HAP-1 (cell line): ENCODE data around the gene LAPTM5.
"Not testable (repeated sequence)": the region's sequence is repeated elsewhere in the genome, so short reads cannot be mapped to it uniquely, and the experiment has no call there.

Experiments
- DNase-seq, 2 experiments: peaks; one replicate each; pipeline ENCODE4 v3.0.0-alpha.2; 2016 to 2020; ENCODE audit warnings: low spot score in 2 of 2
- H3K27me3 ChIP-seq: fragments of 250-450 bp; sonication (Bioruptor Pico); 2 replicates; pipeline ENCODE4 v1.5.1; 2020; ENCODE audit warnings: low read depth, mild to moderate bottlenecking, moderate library complexity
- H3K36me3 ChIP-seq: fragments of 250-450 bp; sonication (Bioruptor Pico); replicated peaks from 2 replicates; pipeline ENCODE4 v1.5.1; 2020; ENCODE audit warnings: mild to moderate bottlenecking
- H3K4me1 ChIP-seq: fragments of 250-450 bp; sonication (Bioruptor Pico); 2 replicates; pipeline ENCODE4 v1.5.1; 2020; ENCODE audit warnings: mild to moderate bottlenecking
- H3K4me3 ChIP-seq: fragments of 250-450 bp; sonication (Bioruptor Pico); 2 replicates; pipeline ENCODE4 v1.5.1; 2020; ENCODE audit warnings: mild to moderate bottlenecking, moderate library complexity
- H3K9me3 ChIP-seq: fragments of 250-450 bp; sonication (Bioruptor Pico); 2 replicates; pipeline ENCODE4 v1.5.1; 2020; ENCODE audit warnings: mild to moderate bottlenecking, moderate library complexity
- in situ Hi-C: fragments of 300-500 bp; cut with MboI; formaldehyde crosslinking; loops from 3 replicates; pipeline ENCODE4 v1.14.3; 2020; ENCODE audit warnings: low sequenced_read_pairs, inconsistent platforms, mixed read lengths

LAPTM5 gene

GRCh38 chr1:30773722-30774358, 16.3 kb upstream of the LAPTM5 start:
- in situ Hi-C loops, result no loop called here
- no peak overlapping the region for H3K4me3 ChIP-seq
- H3K36me3 ChIP-seq, result no peaks in the 10 kb centered on the region
- H3K9me3 ChIP-seq, result no peaks in the 10 kb centered on the region
- DNase-seq, result no peak
- no peaks in the 10 kb centered on the region for H3K27me3 ChIP-seq
- H3K4me1 ChIP-seq, result no peaks in the 10 kb centered on the region

- Histone ChIP-seq H3K4me1 (no peaks in the 10 kb centered on the region), H3K36me3 (no peaks in the 10 kb centered on the region), H3K27me3 (no peaks in the 10 kb centered on the region), H3K9me3 (no peaks in the 10 kb centered on the region), H3K4me3 (no peak overlapping the region)
- DNase-seq, result no peak
- in situ Hi-C loops, result no loop called here
Measured at GRCh38 chr1:30771005-30771404, 13.4 kb upstream of the LAPTM5 start.

- H3K36me3 ChIP-seq, result no peaks in the 10 kb centered on the region
- no peak overlapping the region for H3K4me3 ChIP-seq
- H3K27me3 ChIP-seq, result no peaks in the 10 kb centered on the region
- H3K9me3 ChIP-seq, result no peaks in the 10 kb centered on the region
- DNase-seq, result no peak
- in situ Hi-C loops, result no loop called here
- no peaks in the 10 kb centered on the region for H3K4me1 ChIP-seq
Measured at GRCh38 chr1:30770150-30770549, 12.6 kb upstream of the LAPTM5 start.

- DNase-seq, result no peak
- H3K36me3 ChIP-seq, result no peaks in the 10 kb centered on the region
- in situ Hi-C loops, result no loop called here
- H3K4me3 ChIP-seq, result no peak overlapping the region
- H3K9me3 ChIP-seq, result no peaks in the 10 kb centered on the region
- no peaks in the 10 kb centered on the region for H3K4me1 ChIP-seq
- H3K27me3 ChIP-seq, result no peaks in the 10 kb centered on the region
Measured at GRCh38 chr1:30768830-30769718, 11.5 kb upstream of the LAPTM5 start.

DNA sequence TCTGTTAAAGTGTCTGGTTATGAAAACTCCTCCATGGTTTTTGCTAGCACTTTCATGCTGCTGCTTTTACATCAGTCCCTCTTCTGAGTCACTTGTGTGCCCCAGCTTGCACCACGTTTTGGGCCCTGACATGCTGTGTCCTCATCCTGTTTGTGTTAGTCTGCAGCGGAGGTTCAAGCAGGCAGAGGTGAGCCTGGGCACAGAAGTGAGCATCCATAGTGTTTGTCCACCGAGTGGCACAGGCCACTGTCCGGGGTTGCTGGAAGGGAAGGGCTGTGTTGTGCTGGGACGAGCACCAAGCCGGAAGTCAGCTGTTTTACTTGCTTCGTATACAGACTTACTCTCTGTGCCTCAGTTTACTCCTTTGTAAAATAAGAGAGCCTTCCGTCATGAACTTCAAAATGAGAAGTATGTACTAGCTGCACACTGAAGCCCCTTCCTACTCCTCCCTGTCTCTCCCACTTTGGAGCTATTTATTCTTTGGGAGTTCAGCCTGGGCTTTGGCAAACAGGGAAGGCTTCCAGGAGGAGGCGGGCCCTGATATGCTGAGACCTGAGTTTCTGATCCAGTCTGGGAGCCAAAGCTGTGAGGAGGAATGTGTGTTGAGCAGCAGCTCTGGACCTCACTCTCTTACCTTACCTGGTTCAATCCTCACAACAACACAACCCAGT, 10.7 kb upstream of the LAPTM5 start:
- Histone ChIP-seq H3K36me3 (no peaks in the 10 kb centered on the region), H3K4me3 (no peak overlapping the region), H3K27me3 (no peaks in the 10 kb centered on the region), H3K4me1 (no peaks in the 10 kb centered on the region), H3K9me3 (no peaks in the 10 kb centered on the region)
- DNase-seq, result no peak
- in situ Hi-C loops, result no loop called here

DNA sequence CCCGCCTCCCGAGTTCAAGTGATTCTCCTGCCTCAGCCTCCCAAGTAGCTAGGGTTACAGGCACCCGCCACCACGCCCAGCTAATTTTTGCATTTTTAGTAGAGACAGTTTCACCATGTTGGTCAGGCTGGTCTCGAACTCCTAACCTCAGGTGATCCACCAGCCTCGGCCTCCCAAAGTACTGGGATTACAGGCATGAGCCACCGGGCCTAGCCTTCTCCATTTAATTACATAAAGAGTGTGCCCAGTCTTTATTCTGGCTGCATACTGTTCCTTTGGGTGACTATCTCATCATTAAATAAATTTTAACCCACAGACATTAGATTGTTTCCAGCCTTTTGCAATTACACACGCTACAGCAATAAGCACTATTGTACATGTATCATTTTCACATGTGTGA, 9.4 kb upstream of the LAPTM5 start:
- in situ Hi-C loops, result not testable (repeated sequence)

GRCh38 chr1:30765556-30766434, 8.2 kb upstream of the LAPTM5 start:
- in situ Hi-C loops, result no loop called here
- no peaks in the 10 kb centered on the region for H3K4me1 ChIP-seq
- no peaks in the 10 kb centered on the region for H3K9me3 ChIP-seq
- DNase-seq, result no peak
- no peaks in the 10 kb centered on the region for H3K36me3 ChIP-seq
- no peak overlapping the region for H3K4me3 ChIP-seq
- H3K27me3 ChIP-seq, result no peaks in the 10 kb centered on the region

More for the DNA sequence above, 9.4 kb upstream of the LAPTM5 start:
- H3K4me3 ChIP-seq, H3K4me1 ChIP-seq, DNase-seq, H3K9me3 ChIP-seq, H3K36me3 ChIP-seq, H3K27me3 ChIP-seq: not testable (repeated sequence)

DNA sequence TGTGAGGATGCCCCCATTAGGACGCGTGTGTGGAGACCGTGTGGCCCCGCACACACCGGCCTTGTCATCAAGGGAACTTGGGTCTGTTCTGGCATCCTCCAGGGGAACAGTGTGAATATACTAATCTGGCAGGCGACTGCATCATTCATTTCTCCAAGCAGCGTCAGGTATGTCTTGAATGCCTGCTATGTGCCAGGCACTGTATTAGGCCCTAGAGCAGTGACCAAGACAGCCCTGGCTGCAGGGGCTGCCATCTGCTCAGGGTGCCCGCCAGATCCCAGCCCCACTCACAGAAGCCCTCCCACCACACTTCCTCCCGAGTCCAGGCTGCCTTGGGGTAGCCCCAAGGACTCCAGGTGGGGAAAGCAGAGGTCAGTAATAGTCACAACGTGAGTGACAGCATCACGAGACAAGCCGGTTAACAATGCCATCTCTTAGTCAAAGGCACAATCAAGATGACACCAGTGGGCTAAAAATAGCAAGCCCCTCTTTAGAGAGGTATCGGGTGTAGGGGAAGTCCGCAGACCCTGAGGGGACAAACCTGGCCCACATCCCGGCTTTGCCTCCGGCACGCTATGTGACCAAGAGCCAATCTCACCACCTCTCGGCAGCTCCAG, 7.5 kb upstream of the LAPTM5 start:
- H3K4me3 ChIP-seq, result no peak overlapping the region
- in situ Hi-C loops, result no loop called here
- H3K4me1 ChIP-seq, result no peaks in the 10 kb centered on the region

DNA sequence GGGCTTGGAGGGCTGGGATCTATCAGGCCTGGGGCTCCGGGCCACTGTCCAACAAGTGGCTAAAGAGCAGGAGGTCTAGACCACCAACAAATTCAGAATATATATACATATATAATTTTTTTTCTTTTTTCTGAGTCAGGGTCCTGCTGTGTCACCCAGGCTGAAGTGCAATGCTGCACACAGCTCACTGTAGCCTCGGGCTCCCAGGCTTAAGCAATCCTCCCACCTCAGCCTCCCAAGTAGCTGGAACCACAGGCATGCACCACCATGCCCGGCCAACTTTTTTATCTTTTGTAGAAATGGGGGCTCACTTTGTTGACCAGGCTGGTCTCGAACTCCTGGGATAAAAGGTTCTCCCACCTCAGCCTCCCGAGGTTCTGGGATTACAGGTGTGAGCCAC, 6.8 kb upstream of the LAPTM5 start:
- no peaks in the 10 kb centered on the region for H3K4me1 ChIP-seq
- no peak overlapping the region for H3K4me3 ChIP-seq
- H3K36me3 ChIP-seq, result no peaks in the 10 kb centered on the region
- no peaks in the 10 kb centered on the region for H3K9me3 ChIP-seq
- no peaks in the 10 kb centered on the region for H3K27me3 ChIP-seq
- in situ Hi-C loops, result no loop called here
- DNase-seq, result no peak

More for the DNA sequence above, 7.5 kb upstream of the LAPTM5 start:
- H3K27me3 ChIP-seq, result no peaks in the 10 kb centered on the region
- no peaks in the 10 kb centered on the region for H3K36me3 ChIP-seq
- DNase-seq, result no peak
- no peaks in the 10 kb centered on the region for H3K9me3 ChIP-seq

GRCh38 chr1:30763651-30764248, 6.2 kb upstream of the LAPTM5 start:
- no peak overlapping the region for H3K4me3 ChIP-seq
- no peaks in the 10 kb centered on the region for H3K27me3 ChIP-seq
- no peak for DNase-seq
- no peaks in the 10 kb centered on the region for H3K4me1 ChIP-seq
- no peaks in the 10 kb centered on the region for H3K36me3 ChIP-seq
- in situ Hi-C loops, result no loop called here
- no peaks in the 10 kb centered on the region for H3K9me3 ChIP-seq

GRCh38 chr1:30762930-30763650, 5.5 kb upstream of the LAPTM5 start:
- in situ Hi-C loops, result no loop called here
- Histone ChIP-seq H3K4me1 (no peaks in the 10 kb centered on the region), H3K36me3 (no peaks in the 10 kb centered on the region), H3K4me3 (no peak overlapping the region), H3K9me3 (no peaks in the 10 kb centered on the region), H3K27me3 (no peaks in the 10 kb centered on the region)
- no peak for DNase-seq

DNA sequence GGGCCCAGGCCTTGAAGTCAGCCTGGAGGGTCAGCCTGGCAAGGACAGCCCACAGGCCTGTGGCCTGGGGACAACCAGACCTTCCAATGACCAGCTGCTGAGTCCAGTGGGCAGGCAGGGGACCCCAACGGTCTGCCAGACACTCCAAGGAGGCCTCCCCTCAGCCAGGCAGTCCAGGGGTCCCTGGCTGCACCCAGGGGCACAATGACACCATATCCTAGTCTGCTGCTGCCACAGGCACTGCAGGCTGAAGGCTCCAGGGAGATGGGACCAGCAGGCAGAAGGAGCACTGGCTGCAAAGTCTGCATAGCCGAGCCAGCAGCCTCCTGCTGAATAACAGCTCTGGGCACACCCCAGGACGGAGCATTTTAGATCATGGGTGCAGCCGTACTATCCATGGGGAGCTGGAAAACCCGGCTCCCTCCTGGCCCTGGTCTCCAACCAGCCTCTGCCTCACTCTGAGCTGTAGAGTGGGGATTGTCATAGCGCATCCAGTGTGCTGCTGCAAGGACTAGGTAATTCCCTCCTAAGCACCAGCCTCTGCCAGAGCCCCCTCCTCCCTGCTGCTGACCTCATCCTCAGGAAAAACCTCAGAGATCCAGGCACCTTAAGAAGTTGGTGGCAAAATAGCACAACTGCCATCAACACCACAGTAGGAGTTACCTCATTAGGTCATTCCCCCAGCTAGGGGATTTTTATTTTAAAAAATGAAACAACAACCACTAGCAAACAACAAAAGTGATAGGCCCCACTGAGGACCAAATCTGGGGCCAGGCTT, 4.8 kb upstream of the LAPTM5 start:
- Histone ChIP-seq H3K4me3 (no peak overlapping the region), H3K9me3 (no peaks in the 10 kb centered on the region), H3K27me3 (no peaks in the 10 kb centered on the region), H3K36me3 (no peaks in the 10 kb centered on the region), H3K4me1 (no peaks in the 10 kb centered on the region)
- DNase-seq, result no peak
- in situ Hi-C loops, result no loop called here
